Stomach (tissue), 9 donors: ENCODE results near the gene C1R. TPM values are rescaled to one million over a fixed set of nuclear protein-coding genes. Genes with fewer than 3 reads are reported as not detected.
"Not testable (repeated sequence)": the region's sequence is repeated elsewhere in the genome, so short reads cannot be mapped to it uniquely, and the experiment has no call there.

Experiments used
- DNase-seq, 2 donors: peaks; one replicate each; pipeline versions ENCODE4 v3.0.0 to v3.0.0-alpha.2; 2013 to 2019
- H3K27ac ChIP-seq, 5 donors: fragments of 200-600 bp in 4 of 5; sonication (generic) in 4 of 5; one replicate each; pipeline ENCODE4 v1.5.1; 2013 to 2019; ENCODE audit warnings: mild to moderate bottlenecking in 1 of 5, moderate library complexity in 1 of 5
- H3K27me3 ChIP-seq, 3 donors: fragments of 200-600 bp; sonication (generic); one replicate each; pipeline ENCODE4 v1.5.1; 2017 to 2019; ENCODE audit warnings: mixed run types in 1 of 3
- H3K36me3 ChIP-seq, 4 donors: fragments of 200-600 bp; sonication (generic); 1 replicate in 3 of 4; 2 replicates in 1 of 4; pipeline ENCODE4 v1.5.1; 2016 to 2019
- H3K4me1 ChIP-seq, 4 donors: fragments of 200-600 bp; sonication (generic); one replicate each; pipeline ENCODE4 v1.5.1; 2016 to 2019
- H3K4me3 ChIP-seq, 4 donors: fragments of 200-600 bp; sonication (generic) in 3 of 4; one replicate each; pipeline ENCODE4 v1.5.1; 2016 to 2019; ENCODE audit warnings: mild to moderate bottlenecking in 1 of 4
- H3K9me3 ChIP-seq, 4 donors: fragments of 200-600 bp; sonication (generic); one replicate each; pipeline ENCODE4 v1.5.1; 2016 to 2019
- CTCF ChIP-seq, 7 experiments: fragments of 450-650 bp in 4 of 7; fragments of 200-600 bp in 3 of 7; sonication (generic) in 3 of 7; IDR thresholded peaks; one replicate each; pipeline ENCODE4 v1.5.1; 2016 to 2019; ENCODE audit warnings: antibody characterized with exemption in 7 of 7, control low read depth in 2 of 7, mild to moderate bottlenecking in 1 of 7
- EP300 ChIP-seq: sonication (generic); formaldehyde crosslinking; IDR thresholded peaks from one replicate; pipeline ENCODE4 v1.6.1; 2017; ENCODE audit warnings: antibody characterized with exemption
- POLR2A ChIP-seq, 4 donors: fragments of 450-650 bp; IDR thresholded peaks; one replicate each; pipeline ENCODE4 v1.6.1; 2016; ENCODE audit warnings: antibody characterized with exemption in 4 of 4, control low read depth in 2 of 4, mild to moderate bottlenecking in 1 of 4, moderate library complexity in 1 of 4
- POLR2AphosphoS5 ChIP-seq, 3 donors: sonication (generic); formaldehyde crosslinking; IDR thresholded peaks; one replicate each; pipeline ENCODE4 v1.6.1; 2016; ENCODE audit warnings: antibody characterized with exemption in 3 of 3
- WGBS, 5 donors: extraction: QIAGEN DNeasy Blood & Tissue Kit in 3 of 5; methylation state at CpG; one replicate each; pipeline versions ENCODE4 v1.1.5 to v1.1.7; 2013 to 2018; 5-methylcytosine and 5-hydroxymethylcytosine counted together
- intact Hi-C: fragments of 100-400 bp; cut with DNase I; formaldehyde crosslinking; loops from one replicate; pipeline ENCODE4 v1.15.1; 2023; ENCODE audit warnings: low total_unique reads
- polyA plus RNA-seq, 3 donors: library from polyadenylated mRNA; stranded (reverse); fragments of 200-250 nt; gene quantifications; one replicate each; pipeline ENCODE4 v1.2.3, GENCODE V29; 2013
- total RNA-seq, 5 donors: library from RNA; depleted of rRNA; stranded (reverse); fragments of >200 nt; gene quantifications; one replicate each; pipeline versions ENCODE4 v1.1.0 to v1.2.3, GENCODE V29; 2014 to 2016
- donor health status: healthy with polysubstance abuse.
- donor health status: Bipolar disorder and iron deficiency.
- donor health status: healthy.

C1R gene
- total and polyA plus RNA-seq, 8 donors = 68.9 to 312 (median 133) TPM

GRCh38 chr12:7038591-7038990 is 53.7 kb downstream of the C1R start:
- H3K27ac ChIP-seq = no peak overlapping the region
- intact Hi-C loops = no loop called here
- no peaks in the 10 kb centered on the region for H3K36me3 ChIP-seq
- H3K4me3 ChIP-seq = no peak overlapping the region
- DNase-seq = no peak
- WGBS, 5 donors = 89 to 91% (median 90%) methylated on average over 22 of the region's 22 CpGs
- H3K4me1 ChIP-seq = no peaks in the 10 kb centered on the region
- H3K9me3 ChIP-seq = no peaks in the 10 kb centered on the region
- TF ChIP-seq POLR2A (IDR thresholded peaks at IDR 0.05) (no peak), POLR2AphosphoS5 (IDR thresholded peaks at IDR 0.05) (no peak), EP300 (no peak), CTCF (IDR thresholded peaks at IDR 0.05) (no peak)
- no peaks in the 10 kb centered on the region for H3K27me3 ChIP-seq

- 94 to 96% (median 94%) methylated on average over 17 to 32 of the region's 32 CpGs for WGBS, 5 donors
Measured at GRCh38 chr12:7037411-7037810, 54.8 kb downstream of the C1R start.

GRCh38 chr12:7035463-7035862 is 56.8 kb downstream of the C1R start:
- WGBS, 5 donors = 55 to 66% (median 62%) methylated on average over 2 of the region's 2 CpGs
- no peaks in the 10 kb centered on the region for H3K4me1 ChIP-seq
- no peak for DNase-seq
- H3K4me3 ChIP-seq = no peak overlapping the region
- H3K36me3 ChIP-seq = no peaks in the 10 kb centered on the region
- H3K27ac ChIP-seq = no peak overlapping the region
- intact Hi-C loops = no loop called here
- TF ChIP-seq POLR2AphosphoS5 (IDR thresholded peaks at IDR 0.05) = no peak
- TF ChIP-seq EP300 = no peak
- no peak for TF ChIP-seq POLR2A (IDR thresholded peaks at IDR 0.05)
- no peak for TF ChIP-seq CTCF (IDR thresholded peaks at IDR 0.05)
- no peaks in the 10 kb centered on the region for H3K27me3 ChIP-seq
- no peaks in the 10 kb centered on the region for H3K9me3 ChIP-seq

More at GRCh38 chr12:7037411-7037810, 54.8 kb downstream of the C1R start:
- H3K27ac ChIP-seq, DNase-seq, intact Hi-C loops, H3K36me3 ChIP-seq, H3K27me3 ChIP-seq, H3K4me1 ChIP-seq, H3K9me3 ChIP-seq, H3K4me3 ChIP-seq: not testable (repeated sequence)

- DNase-seq = no peak
- Histone ChIP-seq H3K27ac (no peak overlapping the region), H3K36me3 (no peaks in the 10 kb centered on the region), H3K4me1 (no peaks in the 10 kb centered on the region), H3K27me3 (no peaks in the 10 kb centered on the region), H3K9me3 (no peaks in the 10 kb centered on the region), H3K4me3 (no peak overlapping the region)
- intact Hi-C loops = no loop called here
- 88 to 100% (median 91%) methylated on average over 1 of the region's 1 CpG for WGBS, 5 donors
- no peak for TF ChIP-seq CTCF (IDR thresholded peaks at IDR 0.05)
Measured at GRCh38 chr12:7034464-7034863, 57.8 kb downstream of the C1R start.

- H3K9me3 ChIP-seq = no peaks in the 10 kb centered on the region
- no peak overlapping the region for H3K4me3 ChIP-seq
- H3K36me3 ChIP-seq = no peaks in the 10 kb centered on the region
- H3K27me3 ChIP-seq = no peaks in the 10 kb centered on the region
- 75 to 100% (median 84%) methylated on average over 2 of the region's 2 CpGs for WGBS, 5 donors
- no peak overlapping the region for H3K27ac ChIP-seq
- TF ChIP-seq POLR2AphosphoS5 (IDR thresholded peaks at IDR 0.05) (no peak), EP300 (no peak), POLR2A (IDR thresholded peaks at IDR 0.05) (no peak), CTCF (IDR thresholded peaks at IDR 0.05) (no peak)
- intact Hi-C loops = no loop called here
- no peaks in the 10 kb centered on the region for H3K4me1 ChIP-seq
- no peak for DNase-seq
Measured at GRCh38 chr12:7032990-7033389, 59.3 kb downstream of the C1R start.
